HG03196 (cell line): ENCODE results near the gene AP2M1.

Source experiments
- ATAC-seq: cut with Tn5 transposase; IDR thresholded peaks from one replicate; pipeline ENCODE4 v1.9.1; 2021; ENCODE audit not compliant: unreplicated experiment

Gene AP2M1

GRCh38 chr3:184178521-184179138 is 4.0 kb downstream of the AP2M1 start:
- ATAC-seq = no peak

- ATAC-seq = no peak
Measured at GRCh38 chr3:184180165-184180564, 5.5 kb downstream of the AP2M1 start.

- ATAC-seq = no peak
Measured at GRCh38 chr3:184181596-184181995, 6.9 kb downstream of the AP2M1 start.

DNA sequence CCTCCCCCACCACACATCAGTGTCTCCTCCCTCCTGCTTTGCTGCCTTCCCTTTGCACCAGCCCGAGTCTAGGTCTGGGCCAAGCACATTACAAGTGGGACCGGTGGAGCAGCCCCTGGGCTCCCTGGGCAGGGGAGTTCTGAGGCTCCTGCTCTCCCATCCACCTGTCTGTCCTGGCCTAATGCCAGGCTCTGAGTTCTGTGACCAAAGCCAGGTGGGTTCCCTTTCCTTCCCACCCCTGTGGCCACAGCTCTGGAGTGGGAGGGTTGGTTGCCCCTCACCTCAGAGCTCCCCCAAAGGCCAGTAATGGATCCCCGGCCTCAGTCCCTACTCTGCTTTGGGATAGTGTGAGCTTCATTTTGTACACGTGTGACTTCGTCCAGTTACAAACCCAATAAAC is 9.0 kb downstream of the AP2M1 start:
- ATAC-seq = no peak

GRCh38 chr3:184184546-184185230 is 10.0 kb downstream of the AP2M1 start:
- no peak for ATAC-seq

DNA sequence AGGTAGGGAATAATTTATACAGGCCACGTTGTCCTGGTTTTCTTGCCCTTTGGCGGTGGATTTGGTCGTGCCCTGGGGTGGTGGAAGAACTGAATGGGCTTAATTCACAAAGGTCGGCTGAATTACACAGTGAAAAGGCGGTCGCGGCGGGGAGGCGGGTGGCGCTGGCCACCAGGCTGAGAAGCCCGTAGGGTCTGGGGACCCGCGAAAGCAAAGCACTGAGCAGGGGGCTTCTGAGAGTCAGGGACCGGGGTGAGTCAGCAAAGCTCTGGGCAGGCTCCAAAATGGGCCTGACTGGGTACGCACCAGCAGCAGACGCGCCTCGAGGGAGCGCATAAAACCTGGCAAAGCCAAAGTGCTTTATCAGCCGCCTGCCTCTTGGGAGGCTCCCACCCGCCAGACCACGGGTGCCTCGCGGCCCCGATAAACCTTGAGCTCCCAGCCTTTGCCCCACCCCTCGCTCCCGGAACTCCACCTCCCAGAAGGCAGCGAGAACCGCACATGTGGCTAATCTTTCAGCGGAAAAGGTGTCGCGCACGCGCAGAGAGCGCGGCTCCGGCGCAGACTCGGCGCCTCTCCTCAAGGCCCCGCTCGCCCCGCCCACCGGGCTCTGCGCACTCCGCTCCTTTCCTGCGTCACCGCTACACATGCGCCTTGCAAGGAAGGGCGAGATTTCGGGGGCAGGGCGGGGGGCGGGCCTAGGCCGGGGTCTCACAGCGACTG is 11.0 kb downstream of the AP2M1 start:
- ATAC-seq = peak; percentile 89

GRCh38 chr3:184186184-184186901 is 11.7 kb downstream of the AP2M1 start, which contains the start of gene ABCF3:
Gene ABCF3 (plus strand): TSS chr3:184186199. CDS start chr3:184186208, 9 bp downstream.
- peak; percentile 15 for ATAC-seq

DNA sequence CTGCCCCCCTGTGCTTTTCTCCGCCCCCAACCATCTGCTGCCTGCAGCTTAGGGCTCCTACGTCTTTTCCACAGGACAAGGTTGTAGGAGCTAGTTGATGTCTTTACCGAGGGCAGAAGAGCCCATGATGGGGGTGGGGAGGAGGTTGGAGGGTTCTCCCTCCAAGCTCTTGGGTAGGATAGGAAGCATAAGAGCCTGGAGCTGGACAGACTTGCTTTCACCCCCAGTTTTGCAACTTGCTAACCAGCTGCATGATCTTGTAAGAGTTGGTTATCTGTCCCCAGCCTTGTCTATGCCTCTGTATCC is 12.2 kb downstream of the AP2M1 start:
- ATAC-seq = no peak

DNA sequence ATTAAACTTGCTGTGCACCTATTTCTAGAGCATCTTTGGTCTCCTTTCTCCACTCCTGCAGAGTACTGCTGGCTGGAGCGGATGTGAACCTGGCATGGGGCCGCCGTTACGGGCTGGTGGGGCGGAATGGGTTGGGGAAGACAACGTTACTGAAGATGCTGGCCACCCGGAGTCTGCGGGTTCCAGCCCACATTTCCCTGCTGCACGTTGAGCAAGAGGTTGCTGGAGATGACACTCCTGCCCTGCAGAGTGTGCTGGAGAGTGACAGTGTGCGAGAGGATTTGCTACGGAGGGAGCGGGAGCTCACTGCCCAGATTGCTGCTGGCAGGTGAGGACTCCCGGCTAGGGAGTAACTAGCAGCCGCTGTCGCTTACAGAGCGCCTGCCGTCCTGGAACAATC is 13.4 kb downstream of the AP2M1 start:
- no peak for ATAC-seq

DNA sequence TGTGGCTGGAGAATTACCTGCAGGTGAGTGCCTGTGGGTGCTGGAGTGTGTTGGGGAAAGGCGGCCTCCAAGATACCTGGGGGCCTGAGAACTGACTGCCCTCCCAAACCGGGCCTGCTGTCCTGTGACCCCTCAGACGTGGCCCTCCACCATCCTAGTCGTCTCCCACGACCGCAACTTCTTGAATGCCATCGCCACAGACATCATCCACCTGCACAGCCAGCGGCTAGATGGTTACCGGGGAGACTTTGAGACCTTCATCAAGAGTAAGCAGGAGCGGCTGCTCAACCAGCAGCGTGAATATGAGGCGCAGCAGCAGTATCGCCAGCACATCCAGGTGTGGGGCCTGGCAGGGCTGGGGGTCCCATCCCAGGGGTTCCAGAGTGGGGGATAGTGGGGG is 14.8 kb downstream of the AP2M1 start:
- ATAC-seq = no peak

- ATAC-seq = no peak
Measured at GRCh38 chr3:184192889-184193288, 18.2 kb downstream of the AP2M1 start.

DNA sequence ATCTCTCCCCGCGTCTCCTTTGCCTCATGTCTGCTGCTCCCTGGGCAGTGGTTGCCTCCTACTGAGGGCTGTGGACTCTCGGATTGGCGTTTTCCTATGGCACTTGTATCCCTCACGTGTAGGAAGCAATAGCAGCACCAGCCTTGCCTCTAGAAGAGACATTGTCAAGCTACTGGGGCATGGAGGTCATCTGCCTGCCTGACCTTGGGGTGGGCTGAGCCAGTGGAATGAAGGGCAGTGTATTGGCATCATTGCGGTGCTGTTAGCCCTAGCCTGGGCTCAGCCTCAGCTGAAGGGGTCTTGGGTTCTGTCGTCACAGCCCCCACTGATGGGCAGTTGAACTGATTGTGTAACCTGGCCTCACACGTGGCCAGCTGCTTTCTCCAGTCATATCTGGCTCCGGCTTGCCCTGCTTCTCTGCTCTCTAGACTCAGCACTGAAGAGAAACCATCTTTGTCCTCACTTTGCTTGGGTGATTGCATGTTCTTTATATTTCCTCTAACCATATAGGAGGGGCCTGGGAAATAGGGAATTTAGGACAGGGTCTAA is 19.4 kb downstream of the AP2M1 start:
- no peak for ATAC-seq

DNA sequence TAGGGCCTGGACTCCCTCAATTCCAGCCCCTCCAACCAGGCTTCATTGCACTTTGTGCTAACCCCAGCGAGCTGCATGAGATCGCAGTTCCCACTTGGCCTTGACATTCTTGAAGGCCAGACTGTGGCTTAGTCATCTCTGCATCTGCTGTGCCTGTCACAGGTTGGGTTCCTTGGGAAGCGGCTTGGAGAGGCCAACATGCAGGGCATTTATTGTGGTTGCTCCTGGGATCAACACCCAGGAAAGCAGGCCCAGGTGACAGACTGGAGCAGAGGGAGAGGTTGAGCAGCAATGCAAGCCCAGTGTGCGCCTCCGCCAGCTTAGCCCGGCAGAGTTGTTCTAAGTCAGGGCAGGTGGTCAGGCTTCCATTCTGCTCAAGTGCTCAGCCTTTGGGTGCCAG is 21.9 kb downstream of the AP2M1 start:
- no peak for ATAC-seq

DNA sequence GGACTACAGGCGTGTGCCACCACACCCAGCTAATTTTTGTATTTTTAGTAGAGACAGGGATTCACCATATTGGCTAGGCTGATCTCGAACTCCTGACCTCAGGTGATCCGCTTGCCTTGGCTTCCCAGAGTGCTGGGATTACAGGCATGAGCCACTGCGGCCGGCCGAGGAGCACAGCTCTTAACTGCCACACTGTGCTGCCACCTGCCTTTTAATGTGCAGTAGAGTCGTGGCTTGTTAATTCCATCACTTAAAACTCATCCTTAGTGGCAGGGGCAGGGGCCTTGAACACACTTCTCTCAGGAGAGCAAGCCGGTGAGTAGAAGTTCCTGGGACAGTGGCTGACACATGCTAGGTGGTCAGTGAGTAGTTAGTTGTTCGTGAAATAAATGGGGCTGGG is 23.9 kb downstream of the AP2M1 start:
- ATAC-seq = no peak

DNA sequence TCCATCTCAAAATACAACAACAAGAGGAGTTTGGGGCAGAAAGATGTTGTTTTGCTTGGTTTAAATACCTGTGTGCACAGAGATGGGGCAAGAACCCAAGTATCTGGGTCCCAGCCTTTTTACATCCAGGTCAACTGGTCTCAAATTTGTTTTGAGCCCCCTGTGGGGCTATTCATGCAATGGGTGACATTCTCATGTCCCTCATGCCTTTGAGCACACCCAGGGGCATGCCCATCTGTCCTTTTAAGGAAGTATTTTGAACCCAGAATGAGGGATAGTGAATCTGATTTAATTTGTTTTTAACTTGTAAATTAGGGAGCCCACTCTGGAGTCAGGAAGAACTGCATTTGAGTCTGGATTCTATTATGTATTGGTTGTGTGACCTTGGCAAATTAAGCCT is 26.2 kb downstream of the AP2M1 start:
- no peak for ATAC-seq

GRCh38 chr3:184203526-184203925 is 28.9 kb downstream of the AP2M1 start:
- no peak for ATAC-seq

GRCh38 chr3:184209146-184209923 is 34.7 kb downstream of the AP2M1 start:
- no peak for ATAC-seq

DNA sequence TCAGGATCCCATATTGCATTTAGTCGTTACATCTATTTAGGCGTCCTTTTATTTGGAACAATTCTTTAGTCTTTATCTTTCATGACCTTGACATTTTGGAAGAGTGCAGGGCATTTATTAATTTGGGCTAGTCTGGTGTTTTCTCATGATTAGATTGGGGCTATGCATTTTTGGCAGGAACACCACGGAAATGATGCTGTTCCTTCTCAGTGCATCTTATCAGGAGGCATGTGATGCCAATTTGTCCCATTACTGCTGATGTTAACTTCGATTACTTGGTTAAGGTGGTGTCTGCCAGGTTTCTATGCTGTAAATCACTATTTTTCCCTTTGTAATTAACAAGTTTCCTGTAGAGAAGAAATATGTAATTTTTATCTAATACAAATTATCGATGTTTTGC is 36.6 kb downstream of the AP2M1 start:
- ATAC-seq = no peak

DNA sequence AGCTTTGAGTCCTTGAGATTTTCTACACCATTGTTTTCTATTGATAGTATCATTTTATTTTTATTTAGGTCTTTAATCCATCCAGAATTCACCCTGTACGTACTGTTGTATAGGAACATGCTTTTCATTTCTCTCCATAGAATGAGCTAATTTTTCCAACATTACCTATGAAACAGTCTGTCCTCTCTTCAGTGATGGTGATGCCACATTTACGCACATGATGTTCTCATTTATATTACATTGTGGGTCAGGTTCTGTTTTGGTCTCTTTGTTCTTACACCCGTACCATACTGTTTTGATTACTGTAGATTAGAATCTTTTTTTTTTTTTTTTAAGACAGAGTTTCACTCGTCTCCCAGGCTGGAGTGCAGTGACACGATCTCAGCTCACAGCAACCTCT is 37.1 kb downstream of the AP2M1 start:
- no peak for ATAC-seq

DNA sequence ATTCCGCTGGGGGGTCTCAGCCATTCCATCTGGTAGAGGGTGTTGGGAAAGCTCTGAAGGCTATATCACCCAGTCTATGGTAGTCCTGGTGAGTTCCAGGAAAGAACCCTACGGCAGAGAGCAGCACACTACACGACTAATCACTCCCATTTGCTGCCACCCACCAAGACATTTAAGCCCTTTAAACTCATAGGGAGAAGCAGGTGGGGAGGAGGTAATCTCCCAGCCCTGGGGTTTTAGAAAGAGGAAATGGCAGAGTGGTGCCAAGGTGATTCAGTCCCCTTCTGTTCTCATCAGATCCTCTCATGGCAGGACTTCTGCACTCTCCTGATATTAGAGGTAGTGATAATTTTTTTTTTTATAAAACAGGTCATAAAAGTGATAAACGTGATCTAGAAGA is 44.2 kb downstream of the AP2M1 start:
- no peak for ATAC-seq

- ATAC-seq = no peak
Measured at GRCh38 chr3:184222521-184222920, 47.9 kb downstream of the AP2M1 start.
